H9 (cell line): ENCODE data around the gene AR. TPM values are rescaled to one million over a fixed set of nuclear protein-coding genes. Genes with fewer than 3 reads are reported as not detected.

Experiments used
- DNase-seq: peaks from one replicate; pipeline ENCODE4 v3.0.0-alpha.2; 2017
- H2AFZ ChIP-seq: one replicate; pipeline ENCODE4 v1.6.1; 2013; ENCODE audit warnings: mild to moderate bottlenecking, low read length, control low read depth, moderate library complexity
- H2AK5ac ChIP-seq: 2 replicates; pipeline ENCODE4 v1.6.1; 2013; ENCODE audit warnings: low read length, control low read depth, mixed read lengths; ENCODE audit not compliant: insufficient read length
- H2BK120ac ChIP-seq: one replicate; pipeline ENCODE4 v1.6.1; 2013; ENCODE audit warnings: low read depth, mild to moderate bottlenecking, low read length, control low read depth, inconsistent platforms; ENCODE audit not compliant: poor library complexity, severe bottlenecking
- H2BK12ac ChIP-seq: 2 replicates; pipeline ENCODE4 v1.6.1; 2013; ENCODE audit warnings: low read length, control low read depth, mixed read lengths, low read depth; ENCODE audit not compliant: insufficient read length
- H2BK15ac ChIP-seq: 2 replicates; pipeline ENCODE4 v1.6.1; 2013; ENCODE audit warnings: low read depth, low read length, control low read depth
- H2BK20ac ChIP-seq: one replicate; pipeline ENCODE4 v1.6.1; 2013; ENCODE audit warnings: low read depth, mild to moderate bottlenecking, low read length, control low read depth, inconsistent platforms; ENCODE audit not compliant: poor library complexity, severe bottlenecking
- H2BK5ac ChIP-seq: 2 replicates; pipeline ENCODE4 v1.6.1; 2013; ENCODE audit warnings: low read length, control low read depth, mixed read lengths; ENCODE audit not compliant: insufficient read length
- H3K14ac ChIP-seq: 2 replicates; pipeline ENCODE4 v1.6.1; 2013; ENCODE audit warnings: low read length, control low read depth; ENCODE audit not compliant: insufficient read depth
- H3K18ac ChIP-seq: 2 replicates; pipeline ENCODE4 v1.6.1; 2013; ENCODE audit warnings: low read depth, mild to moderate bottlenecking, mixed read lengths, low read length, control low read depth; ENCODE audit not compliant: insufficient read length
- H3K23ac ChIP-seq: 2 replicates; pipeline ENCODE4 v1.6.1; 2013; ENCODE audit warnings: low read length, control low read depth, mixed read lengths, low read depth; ENCODE audit not compliant: insufficient read length
- H3K23me2 ChIP-seq: 2 replicates; pipeline ENCODE4 v1.6.1; 2013; ENCODE audit warnings: low read depth, mild to moderate bottlenecking, mixed read lengths, low read length, control low read depth; ENCODE audit not compliant: insufficient read length, poor library complexity, severe bottlenecking
- H3K27ac ChIP-seq: 2 replicates; pipeline ENCODE4 v1.5.1; 2013; ENCODE audit warnings: low read length, control low read depth, mixed read lengths, low read depth; ENCODE audit not compliant: insufficient read length
- H3K27me3 ChIP-seq: 2 replicates; pipeline ENCODE4 v1.6.1; 2013; ENCODE audit warnings: low read length, control low read depth, inconsistent platforms; ENCODE audit not compliant: insufficient read depth
- H3K4ac ChIP-seq: 2 replicates; pipeline ENCODE4 v1.6.1; 2013; ENCODE audit warnings: low read depth, mild to moderate bottlenecking, control low read depth, inconsistent platforms, low read length, moderate library complexity
- H3K4me1 ChIP-seq: 2 replicates; pipeline ENCODE4 v1.6.1; 2013; ENCODE audit warnings: low read length, control low read depth, inconsistent platforms; ENCODE audit not compliant: insufficient read depth
- H3K4me2 ChIP-seq: 2 replicates; pipeline ENCODE4 v1.6.1; 2013; ENCODE audit warnings: low read length, control low read depth, mixed read lengths; ENCODE audit not compliant: insufficient read length, insufficient read depth
- H3K56ac ChIP-seq: 2 replicates; pipeline ENCODE4 v1.6.1; 2013; ENCODE audit warnings: low read depth, mild to moderate bottlenecking, mixed read lengths, low read length, control low read depth; ENCODE audit not compliant: insufficient read length
- H3K79me1 ChIP-seq: 2 replicates; pipeline ENCODE4 v1.6.1; 2013; ENCODE audit warnings: low read depth, mild to moderate bottlenecking, moderate library complexity, low read length, control low read depth, inconsistent platforms; ENCODE audit not compliant: insufficient read depth, poor library complexity, severe bottlenecking
- H3K79me2 ChIP-seq: 2 replicates; pipeline ENCODE4 v1.6.1; 2013; ENCODE audit warnings: low read length, control low read depth, inconsistent platforms; ENCODE audit not compliant: insufficient read depth
- H3K9ac ChIP-seq: 2 replicates; pipeline ENCODE4 v1.6.1; 2013; ENCODE audit warnings: low read length, control low read depth, mixed read lengths; ENCODE audit not compliant: insufficient read length; ENCODE audit errors: extremely low read depth
- H3K9me3 ChIP-seq: one replicate; pipeline ENCODE4 v1.6.1; 2013; ENCODE audit warnings: low read depth, low read length, inconsistent platforms; ENCODE audit not compliant: control insufficient read depth
- H3T11ph ChIP-seq: one replicate; pipeline ENCODE4 v1.6.1; 2013; ENCODE audit warnings: mild to moderate bottlenecking, low read length, control low read depth, inconsistent platforms
- H4K20me1 ChIP-seq: one replicate; pipeline ENCODE4 v1.6.1; 2013; ENCODE audit not compliant: control insufficient read depth, insufficient read length, insufficient read depth
- H4K5ac ChIP-seq: 2 replicates; pipeline ENCODE4 v1.6.1; 2013; ENCODE audit warnings: low read depth, mild to moderate bottlenecking, mixed read lengths, low read length, control low read depth; ENCODE audit not compliant: insufficient read length
- H4K8ac ChIP-seq: replicated peaks from 2 replicates; pipeline ENCODE4 v1.6.1; 2013; ENCODE audit warnings: low read length, control low read depth, mixed read lengths, low read depth; ENCODE audit not compliant: insufficient read length
- H4K91ac ChIP-seq: 2 replicates; pipeline ENCODE4 v1.6.1; 2013; ENCODE audit warnings: low read depth, mild to moderate bottlenecking, moderate library complexity, mixed read lengths, low read length, control low read depth; ENCODE audit not compliant: insufficient read length
- H3K27ac Mint-ChIP-seq, 3 experiments: 2 replicates in 2 of 3; 3 replicates in 1 of 3; pipeline ENCODE4 v1.8.0; 2020 to 2021; ENCODE audit warnings: mixed read lengths in 3 of 3, mild to moderate bottlenecking in 1 of 3, moderate library complexity in 1 of 3
- H3K27me3 Mint-ChIP-seq: 2 replicates; pipeline ENCODE4 v1.8.0; 2021; ENCODE audit warnings: low read depth, mild to moderate bottlenecking, moderate library complexity, mixed read lengths
- H3K36me3 Mint-ChIP-seq, 3 experiments: 2 replicates in 2 of 3; 3 replicates in 1 of 3; pipeline ENCODE4 v1.8.0; 2020 to 2021; ENCODE audit warnings: low read depth in 3 of 3, mixed read lengths in 3 of 3; ENCODE audit not compliant: insufficient read depth in 1 of 3
- H3K4me1 Mint-ChIP-seq, 2 experiments: 2 replicates each; pipeline ENCODE4 v1.8.0; 2020; ENCODE audit warnings: mixed read lengths in 2 of 2
- H3K4me3 Mint-ChIP-seq, 2 experiments: 2 replicates in 1 of 2; 3 replicates in 1 of 2; pipeline ENCODE4 v1.8.0; 2020 to 2021; ENCODE audit warnings: mild to moderate bottlenecking in 2 of 2, mixed read lengths in 2 of 2, moderate library complexity in 1 of 2
- H3K9me3 Mint-ChIP-seq, 2 experiments: 2 replicates in 1 of 2; 3 replicates in 1 of 2; pipeline ENCODE4 v1.8.0; 2020; ENCODE audit warnings: mild to moderate bottlenecking in 2 of 2, mixed read lengths in 2 of 2, moderate library complexity in 1 of 2
- WGBS: extraction: QIAGEN DNeasy Blood & Tissue Kit; methylation state at CpG from one replicate; pipeline ENCODE4 v1.1.7; 2013; ENCODE audit warnings: missing lambda C conversion rate, low lambda C conversion rate, mixed read lengths; ENCODE audit not compliant: insufficient read length; ENCODE audit errors: extremely low coverage; 5-methylcytosine and 5-hydroxymethylcytosine counted together
- total RNA-seq: library from RNA; stranded (reverse); gene quantifications from 2 replicates; pipeline ENCODE4 v1.2.1, GENCODE V29; 2021
- TF ChIP-seq, protein P1 (sequence below): fragments of 200-600 bp; sonication (generic); conservative IDR thresholded peaks from 3 replicates; pipeline ENCODE4 v1.8.0; 2021; ENCODE audit warnings: antibody characterized with exemption, mild to moderate bottlenecking

AR gene
- total RNA-seq, 1 experiment from 2014 or later, result 3.5 TPM

DNA sequence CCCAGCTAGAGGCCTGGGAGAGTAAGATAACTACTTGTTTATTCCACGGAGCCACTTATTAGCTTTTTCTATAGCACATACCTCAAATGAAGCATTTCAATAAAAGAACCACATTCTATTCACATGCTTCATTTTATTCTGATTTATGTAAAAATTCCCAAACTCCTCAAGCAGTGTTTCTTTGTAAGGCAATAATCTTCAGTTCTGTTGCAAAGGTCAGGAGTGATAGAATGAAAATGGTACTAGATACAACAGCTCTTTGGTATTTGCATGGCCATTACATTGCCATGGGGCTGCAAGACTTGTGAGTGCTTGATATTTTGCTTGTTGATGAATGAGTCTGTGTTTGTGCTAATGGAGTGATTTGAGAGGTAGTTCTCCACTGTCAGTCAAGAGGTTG lies 39.4 kb downstream of the AR start:
- H3K56ac ChIP-seq, result no peak overlapping the region
- no peak overlapping the region for H2BK20ac ChIP-seq
- no peak overlapping the region for H3K27ac Mint-ChIP-seq
- no peak for DNase-seq
- no peaks in the 10 kb centered on the region for H3K27me3 ChIP-seq
- no peak overlapping the region for H3K4me2 ChIP-seq
- H3K36me3 Mint-ChIP-seq, result peaks cover 0 to 3% (median 3%) of the 10 kb centered on the region in 3 experiments; a peak in 4 of 7 replicates
- H3K4ac ChIP-seq, result no peak overlapping the region
- no peak overlapping the region for H2AFZ ChIP-seq
- peaks cover 7 to 15% of the 10 kb centered on the region in 2 experiments; a peak in 3 of 4 replicates for H3K4me1 Mint-ChIP-seq
- H4K5ac ChIP-seq, result no peak overlapping the region
- no peaks in the 10 kb centered on the region for H3K79me2 ChIP-seq
- no peak overlapping the region for H3T11ph ChIP-seq
- H3K9me3 Mint-ChIP-seq, result peaks cover 60 to 62% of the 10 kb centered on the region in 2 experiments
- H2AK5ac ChIP-seq, result no peak overlapping the region
- no peak overlapping the region for H3K4me3 Mint-ChIP-seq
- no peaks in the 10 kb centered on the region for H3K23me2 ChIP-seq
- no peak overlapping the region for H3K18ac ChIP-seq
- WGBS, result no CpG with 5 or more reads among the region's 1 CpG
- peaks cover 54% of the 10 kb centered on the region for H3K9me3 ChIP-seq
- H3K79me1 ChIP-seq, result peaks cover 2% of the 10 kb centered on the region
- H2BK120ac ChIP-seq, result no peak overlapping the region
- H3K4me1 ChIP-seq, result no peaks in the 10 kb centered on the region; the same call in 1 of the 2 replicates
- H4K8ac ChIP-seq, result no peak overlapping the region
- H2BK12ac ChIP-seq, result no peak overlapping the region
- H2BK5ac ChIP-seq, result no peak overlapping the region
- H3K27ac ChIP-seq, result no peak overlapping the region
- H4K20me1 ChIP-seq, result no peaks in the 10 kb centered on the region
- no peak overlapping the region for H2BK15ac ChIP-seq
- TF ChIP-seq, protein P1, sequence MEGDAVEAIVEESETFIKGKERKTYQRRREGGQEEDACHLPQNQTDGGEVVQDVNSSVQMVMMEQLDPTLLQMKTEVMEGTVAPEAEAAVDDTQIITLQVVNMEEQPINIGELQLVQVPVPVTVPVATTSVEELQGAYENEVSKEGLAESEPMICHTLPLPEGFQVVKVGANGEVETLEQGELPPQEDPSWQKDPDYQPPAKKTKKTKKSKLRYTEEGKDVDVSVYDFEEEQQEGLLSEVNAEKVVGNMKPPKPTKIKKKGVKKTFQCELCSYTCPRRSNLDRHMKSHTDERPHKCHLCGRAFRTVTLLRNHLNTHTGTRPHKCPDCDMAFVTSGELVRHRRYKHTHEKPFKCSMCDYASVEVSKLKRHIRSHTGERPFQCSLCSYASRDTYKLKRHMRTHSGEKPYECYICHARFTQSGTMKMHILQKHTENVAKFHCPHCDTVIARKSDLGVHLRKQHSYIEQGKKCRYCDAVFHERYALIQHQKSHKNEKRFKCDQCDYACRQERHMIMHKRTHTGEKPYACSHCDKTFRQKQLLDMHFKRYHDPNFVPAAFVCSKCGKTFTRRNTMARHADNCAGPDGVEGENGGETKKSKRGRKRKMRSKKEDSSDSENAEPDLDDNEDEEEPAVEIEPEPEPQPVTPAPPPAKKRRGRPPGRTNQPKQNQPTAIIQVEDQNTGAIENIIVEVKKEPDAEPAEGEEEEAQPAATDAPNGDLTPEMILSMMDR, result no peak
- H3K27me3 Mint-ChIP-seq, result no peaks in the 10 kb centered on the region
- H4K91ac ChIP-seq, result no peak overlapping the region
- no peak overlapping the region for H3K23ac ChIP-seq
- no peak overlapping the region for H3K9ac ChIP-seq
- H3K14ac ChIP-seq, result no peak overlapping the region
